Dermis microvascular lymphatic vessel endothelial cell (primary cell): ENCODE measurements around the gene SMIM10L2A. TPM values are rescaled to one million over a fixed set of nuclear protein-coding genes. Genes with fewer than 3 reads are reported as not detected.
"Not testable (repeated sequence)": the region's sequence is repeated elsewhere in the genome, so short reads cannot be mapped to it uniquely, and the experiment has no call there.

Source experiments
- DNase-seq, 2 donors: peaks; one replicate each; pipeline versions ENCODE4 v3.0.0 to v3.0.0-alpha.2; 2010; ENCODE audit warnings: low read depth in 2 of 2
- total RNA-seq: library from RNA; depleted of rRNA; stranded (reverse); fragments of >200 nt; gene quantifications from 2 replicates; pipeline ENCODE4 v1.2.1, GENCODE V29; 2014

The SMIM10L2A gene
- total RNA-seq, 1 donor from 2014 or later: 0.90 TPM

GRCh38 chrX:135422810-135423168 lies 1.0 kb downstream of the SMIM10L2A start:
- DNase-seq: not testable (repeated sequence)

GRCh38 chrX:135423173-135423864 lies 1.6 kb downstream of the SMIM10L2A start:
- DNase-seq: not testable (repeated sequence)

- no peak for DNase-seq
Measured at GRCh38 chrX:135424469-135424868, 2.7 kb downstream of the SMIM10L2A start.

- no peak for DNase-seq
Measured at GRCh38 chrX:135425026-135425965, 3.6 kb downstream of the SMIM10L2A start.

GRCh38 chrX:135429429-135429828 lies 7.7 kb downstream of the SMIM10L2A start:
- DNase-seq: no peak

GRCh38 chrX:135431886-135432285 lies 10.1 kb downstream of the SMIM10L2A start:
- no peak for DNase-seq

GRCh38 chrX:135432453-135432852 lies 10.7 kb downstream of the SMIM10L2A start:
- no peak for DNase-seq

GRCh38 chrX:135432881-135433521 lies 11.3 kb downstream of the SMIM10L2A start:
- no peak for DNase-seq

GRCh38 chrX:135433531-135434257 lies 11.9 kb downstream of the SMIM10L2A start:
- no peak for DNase-seq

GRCh38 chrX:135434258-135435138 lies 12.8 kb downstream of the SMIM10L2A start:
- DNase-seq: no peak

- no peak for DNase-seq
Measured at GRCh38 chrX:135435139-135435922, 13.6 kb downstream of the SMIM10L2A start.

GRCh38 chrX:135435933-135436332 lies 14.2 kb downstream of the SMIM10L2A start:
- no peak for DNase-seq

- DNase-seq: no peak
Measured at GRCh38 chrX:135436456-135436855, 14.7 kb downstream of the SMIM10L2A start.

- DNase-seq: no peak
Measured at GRCh38 chrX:135436966-135437866, 15.5 kb downstream of the SMIM10L2A start.

GRCh38 chrX:135437867-135438733 lies 16.4 kb downstream of the SMIM10L2A start:
- DNase-seq: no peak

GRCh38 chrX:135438734-135439043 lies 16.9 kb downstream of the SMIM10L2A start:
- no peak for DNase-seq

GRCh38 chrX:135449637-135450550 lies 28.1 kb downstream of the SMIM10L2A start:
- DNase-seq: no peak
